HL-60/S4 treated with retinoic acid at 250 ng/mL for 4 days and 3 days (cell line): ENCODE measurements around the gene MAPKAPK2.

ENCODE experiments used
- in situ Hi-C: fragments of 300-500 bp; cut with MboI; formaldehyde crosslinking; loops from 2 replicates; pipeline ENCODE4 v1.7.0; 2022; ENCODE audit warnings: low sequenced_read_pairs

Gene MAPKAPK2

GRCh38 chr1:206700445-206701036 is 15.8 kb downstream of the MAPKAPK2 start:
- in situ Hi-C loops: no loop called here

GRCh38 chr1:206702260-206702659 is 17.6 kb downstream of the MAPKAPK2 start:
- in situ Hi-C loops: no loop called here

- in situ Hi-C loops: no loop called here
Measured at GRCh38 chr1:206702803-206703202, 18.1 kb downstream of the MAPKAPK2 start.

- in situ Hi-C loops: no loop called here
Measured at GRCh38 chr1:206703661-206704060, 19.0 kb downstream of the MAPKAPK2 start.

GRCh38 chr1:206704226-206704625 is 19.5 kb downstream of the MAPKAPK2 start:
- in situ Hi-C loops: no loop called here

GRCh38 chr1:206705191-206705590 is 20.5 kb downstream of the MAPKAPK2 start:
- in situ Hi-C loops: no loop called here

- in situ Hi-C loops: no loop called here
Measured at GRCh38 chr1:206705726-206706297, 21.1 kb downstream of the MAPKAPK2 start.

GRCh38 chr1:206706298-206706791 is 21.6 kb downstream of the MAPKAPK2 start:
- in situ Hi-C loops: no loop called here

GRCh38 chr1:206706806-206707366 is 22.2 kb downstream of the MAPKAPK2 start:
- in situ Hi-C loops: no loop called here

- in situ Hi-C loops: no loop called here
Measured at GRCh38 chr1:206708058-206708457, 23.4 kb downstream of the MAPKAPK2 start.

GRCh38 chr1:206708882-206709281 is 24.2 kb downstream of the MAPKAPK2 start:
- in situ Hi-C loops: no loop called here

- in situ Hi-C loops: no loop called here
Measured at GRCh38 chr1:206709322-206709721, 24.6 kb downstream of the MAPKAPK2 start.

- in situ Hi-C loops: no loop called here
Measured at GRCh38 chr1:206709772-206710459, 25.2 kb downstream of the MAPKAPK2 start.

GRCh38 chr1:206710460-206710823 is 25.7 kb downstream of the MAPKAPK2 start:
- in situ Hi-C loops: no loop called here

- in situ Hi-C loops: no loop called here
Measured at GRCh38 chr1:206713070-206713469, 28.4 kb downstream of the MAPKAPK2 start.

GRCh38 chr1:206713910-206714312 is 29.2 kb downstream of the MAPKAPK2 start:
- in situ Hi-C loops: no loop called here

- in situ Hi-C loops: no loop called here
Measured at GRCh38 chr1:206714331-206715058, 29.8 kb downstream of the MAPKAPK2 start.

GRCh38 chr1:206715120-206715519 is 30.4 kb downstream of the MAPKAPK2 start:
- in situ Hi-C loops: no loop called here

- in situ Hi-C loops: no loop called here
Measured at GRCh38 chr1:206715552-206716158, 30.9 kb downstream of the MAPKAPK2 start.

GRCh38 chr1:206716159-206716869 is 31.6 kb downstream of the MAPKAPK2 start:
- in situ Hi-C loops: no loop called here
